Transverse colon (tissue), 4 donors: ENCODE data around the gene SUSD3. TPM values are rescaled to one million over a fixed set of nuclear protein-coding genes. Genes with fewer than 3 reads are reported as not detected.

Experiments used
- DNase-seq: peaks from one replicate; pipeline ENCODE4 v3.0.0-alpha.2; 2019
- H3K27ac ChIP-seq, 4 donors: fragments of 200-600 bp; sonication (generic); 2 replicates each; pipeline ENCODE4 v1.5.1; 2016 to 2018; ENCODE audit warnings: inconsistent platforms in 4 of 4
- H3K27me3 ChIP-seq: fragments of 200-600 bp; sonication (generic); 2 replicates; pipeline ENCODE4 v1.5.1; 2017; ENCODE audit warnings: inconsistent platforms
- H3K36me3 ChIP-seq, 4 donors: fragments of 200-600 bp; sonication (generic); 2 replicates each; pipeline ENCODE4 v1.5.1; 2017 to 2019; ENCODE audit warnings: inconsistent platforms in 4 of 4
- H3K4me1 ChIP-seq, 4 donors: fragments of 200-600 bp; sonication (generic); 2 replicates each; pipeline ENCODE4 v1.5.1; 2017 to 2020; ENCODE audit warnings: inconsistent platforms in 4 of 4
- H3K4me3 ChIP-seq, 4 donors: fragments of 200-600 bp; sonication (generic); 1 replicate in 1 of 4; 2 replicates in 3 of 4; pipeline versions ENCODE4 v1.5.1 to v1.6.1; 2017 to 2019; ENCODE audit warnings: inconsistent platforms in 4 of 4
- H3K9me3 ChIP-seq, 2 donors: fragments of 200-600 bp; sonication (generic); 2 replicates each; pipeline ENCODE4 v1.5.1; 2017 to 2019; ENCODE audit warnings: inconsistent platforms in 2 of 2
- CTCF ChIP-seq, 5 experiments: fragments of 200-600 bp in 3 of 5; fragments of 450-650 bp in 2 of 5; sonication (generic) in 3 of 5; IDR thresholded peaks; 1 replicate in 2 of 5; 2 replicates in 3 of 5; pipeline ENCODE4 v1.5.1; 2016 to 2017; ENCODE audit warnings: antibody characterized with exemption in 5 of 5, inconsistent platforms in 3 of 5, mild to moderate bottlenecking in 2 of 5, moderate library complexity in 1 of 5
- EP300 ChIP-seq: sonication (generic); formaldehyde crosslinking; IDR thresholded peaks from one replicate; pipeline ENCODE4 v1.6.1; 2017; ENCODE audit warnings: antibody characterized with exemption, low read depth
- POLR2A ChIP-seq: fragments of 450-650 bp; IDR thresholded peaks from one replicate; pipeline ENCODE4 v1.6.1; 2016; ENCODE audit warnings: antibody characterized with exemption, mild to moderate bottlenecking, moderate library complexity
- POLR2AphosphoS5 ChIP-seq, 3 donors: sonication (generic); formaldehyde crosslinking; IDR thresholded peaks; one replicate each; pipeline ENCODE4 v1.6.1; 2016; ENCODE audit warnings: antibody characterized with exemption in 3 of 3
- WGBS, 2 donors: methylation state at CpG; one replicate each; pipeline ENCODE4 v1.1.5; 2018; ENCODE audit warnings: low coverage in 1 of 2; 5-methylcytosine and 5-hydroxymethylcytosine counted together
- in situ Hi-C, 4 donors: fragments of 200-750 bp; cut with MboI; loops; one replicate each; pipeline versions ENCODE4 v1.15.0 to v1.15.1; 2017; ENCODE audit warnings: low sequenced_read_pairs in 3 of 4, low pct_ligation_motif_present in 1 of 4, low pct_unique_long_range_greater_than_20kb in 1 of 4
- intact Hi-C: fragments of 100-400 bp; cut with DNase I; formaldehyde crosslinking; loops from one replicate; pipeline ENCODE4 v1.15.1; 2023; ENCODE audit warnings: low total_unique reads
- total RNA-seq, 4 donors: library from RNA; depleted of rRNA; stranded (reverse); fragments of >200 nt; gene quantifications; one replicate each; pipeline ENCODE4 v1.1.0, GENCODE V29; 2016

Gene SUSD3
- total RNA-seq, 4 donors from 2014 or later, result 1.9 to 2.7 TPM; not detected in 2

- Histone ChIP-seq H3K4me3 (no peak overlapping the region), H3K27ac (no peak overlapping the region), H3K27me3 (no peaks in the 10 kb centered on the region), H3K9me3 (no peaks in the 10 kb centered on the region), H3K36me3 (no peaks in the 10 kb centered on the region), H3K4me1 (no peaks in the 10 kb centered on the region)
- no peak for DNase-seq
- intact Hi-C loops, result no loop called here
- TF ChIP-seq POLR2A (no peak), POLR2AphosphoS5 (IDR thresholded peaks at IDR 0.05) (no peak), EP300 (no peak), CTCF (IDR thresholded peaks at IDR 0.05) (no peak)
- 77% methylated on average over 8 of the region's 8 CpGs; no CpG with 5 or more reads in 1 of the 2 donors for WGBS, 2 donors
- in situ Hi-C loops, result no loop called here
Observed at GRCh38 chr9:93025736-93026135, 32.8 kb upstream of the SUSD3 start.

GRCh38 chr9:93026640-93027039, 31.9 kb upstream of the SUSD3 start:
- in situ Hi-C loops (no loop called here), intact Hi-C loops (no loop called here)
- H3K27ac ChIP-seq, result no peak overlapping the region
- DNase-seq, result no peak
- H3K36me3 ChIP-seq, result no peaks in the 10 kb centered on the region
- H3K27me3 ChIP-seq, result no peaks in the 10 kb centered on the region
- 98% methylated on average over 7 of the region's 7 CpGs; no CpG with 5 or more reads in 1 of the 2 donors for WGBS, 2 donors
- H3K4me1 ChIP-seq, result no peaks in the 10 kb centered on the region
- TF ChIP-seq CTCF (IDR thresholded peaks at IDR 0.05), result no peak
- TF ChIP-seq POLR2AphosphoS5 (IDR thresholded peaks at IDR 0.05), result no peak
- no peak for TF ChIP-seq POLR2A
- TF ChIP-seq EP300, result no peak
- no peak overlapping the region for H3K4me3 ChIP-seq
- H3K9me3 ChIP-seq, result no peaks in the 10 kb centered on the region

GRCh38 chr9:93027750-93028149, 30.8 kb upstream of the SUSD3 start:
- in situ Hi-C loops, result no loop called here
- no peaks in the 10 kb centered on the region for H3K36me3 ChIP-seq

GRCh38 chr9:93028448-93029006, 30.0 kb upstream of the SUSD3 start:
- Histone ChIP-seq H3K36me3 (no peaks in the 10 kb centered on the region), H3K27me3 (no peaks in the 10 kb centered on the region), H3K27ac (peak overlapping the region in 1 of 4 donors; percentile 30), H3K4me1 (no peaks in the 10 kb centered on the region), H3K4me3 (no peak overlapping the region), H3K9me3 (no peaks in the 10 kb centered on the region)
- WGBS, 2 donors, result 8% methylated on average over 6 of the region's 6 CpGs; no CpG with 5 or more reads in 1 of the 2 donors
- TF ChIP-seq POLR2A (no peak), CTCF (IDR thresholded peaks at IDR 0.05) (no peak), POLR2AphosphoS5 (IDR thresholded peaks at IDR 0.05) (no peak), EP300 (no peak)
- intact Hi-C loops, result no loop called here
- peak; percentile 16 for DNase-seq
- in situ Hi-C loops, result no loop called here

More at GRCh38 chr9:93027750-93028149, 30.8 kb upstream of the SUSD3 start:
- Histone ChIP-seq H3K9me3 (no peaks in the 10 kb centered on the region), H3K27ac (no peak overlapping the region), H3K4me1 (no peaks in the 10 kb centered on the region), H3K27me3 (no peaks in the 10 kb centered on the region), H3K4me3 (no peak overlapping the region)
- TF ChIP-seq POLR2AphosphoS5 (IDR thresholded peaks at IDR 0.05) (no peak), CTCF (IDR thresholded peaks at IDR 0.05) (no peak), EP300 (no peak), POLR2A (no peak)
- intact Hi-C loops, result no loop called here
- DNase-seq, result no peak
- 92 to 100% methylated on average over 3 to 10 of the region's 10 CpGs for WGBS, 2 donors
